Smooth muscle cell (in vitro differentiated cells): Measurements from ENCODE around the gene CIBAR2. TPM values are rescaled to one million over a fixed set of nuclear protein-coding genes. Genes with fewer than 3 reads are reported as not detected.
A peak's percentile ranks its signal among the peaks of the same experiment; 100 is the strongest.

ENCODE experiments used
- DNase-seq: peaks from one replicate; lab custom pipeline; 2025; ENCODE audit not compliant: unreplicated experiment; lab: John Stamatoyannopoulos, UW
- H2AFZ ChIP-seq: fragments of 200-600 bp; sonication (generic); 2 replicates; pipeline ENCODE4 v1.6.0; 2016; ENCODE audit warnings: antibody characterized with exemption, low read depth, mild to moderate bottlenecking
- H3F3A ChIP-seq: fragments of 200-600 bp; sonication (generic); 2 replicates; pipeline ENCODE4 v1.6.0; 2017; ENCODE audit warnings: antibody characterized with exemption, low read depth
- H3K27ac ChIP-seq: fragments of 200-600 bp; sonication (generic); 2 replicates; pipeline ENCODE4 v1.5.1; 2016; ENCODE audit warnings: low read depth, mild to moderate bottlenecking
- H3K27me3 ChIP-seq: fragments of 200-600 bp; sonication (generic); 2 replicates; pipeline ENCODE4 v1.6.1; 2016; ENCODE audit warnings: low read depth, mild to moderate bottlenecking
- H3K36me3 ChIP-seq: fragments of 200-600 bp; sonication (generic); 2 replicates; pipeline ENCODE4 v1.5.1; 2016; ENCODE audit warnings: low read depth
- H3K4me1 ChIP-seq: fragments of 200-600 bp; sonication (generic); 2 replicates; pipeline ENCODE4 v1.5.1; 2016; ENCODE audit warnings: low read depth
- H3K4me2 ChIP-seq: fragments of 200-600 bp; sonication (generic); 2 replicates; pipeline ENCODE4 v1.6.0; 2016; ENCODE audit warnings: mild to moderate bottlenecking
- H3K4me3 ChIP-seq: fragments of 200-600 bp; sonication (generic); 2 replicates; pipeline ENCODE4 v1.5.1; 2016; ENCODE audit warnings: mild to moderate bottlenecking
- H3K79me2 ChIP-seq: fragments of 200-600 bp; sonication (generic); 2 replicates; pipeline ENCODE4 v1.6.0; 2016; ENCODE audit warnings: low read depth, mild to moderate bottlenecking
- H3K9ac ChIP-seq: fragments of 200-600 bp; sonication (generic); 2 replicates; pipeline ENCODE4 v1.6.0; 2016; ENCODE audit warnings: low read depth
- H3K9me3 ChIP-seq: fragments of 200-600 bp; sonication (generic); replicated peaks from 2 replicates; pipeline ENCODE4 v1.5.1; 2016; ENCODE audit warnings: low read depth
- H4K20me1 ChIP-seq: fragments of 200-600 bp; sonication (generic); 2 replicates; pipeline ENCODE4 v1.6.0; 2016; ENCODE audit warnings: low read depth
- WGBS: methylation state at CpG from one replicate; pipeline ENCODE4 v1.1.7; 2016; ENCODE audit warnings: low lambda C conversion rate; 5-methylcytosine and 5-hydroxymethylcytosine counted together
- polyA plus RNA-seq: library from polyadenylated mRNA; unstranded; fragments of >200 nt; fragmentation: Nextera tagmentation; extraction: Ambion mirVana; gene quantifications from 2 replicates; pipeline ENCODE4 v1.2.1, GENCODE V29; 2016
- total RNA-seq: library from RNA; depleted of rRNA; stranded (reverse); fragments of >200 nt; gene quantifications from 2 replicates; pipeline ENCODE4 v1.2.3, GENCODE V29; 2014
- TF ChIP-seq, protein P1 (sequence below): fragments of 200-600 bp; sonication (generic); IDR thresholded peaks from 2 replicates; pipeline ENCODE4 v1.5.1; 2017; ENCODE audit warnings: borderline replicate concordance, mild to moderate bottlenecking, antibody characterized with exemption; ENCODE audit not compliant: insufficient read depth, poor library complexity, severe bottlenecking

CIBAR2 gene
- total and polyA plus RNA-seq, 2 experiments from 2014 or later = not detected

DNA sequence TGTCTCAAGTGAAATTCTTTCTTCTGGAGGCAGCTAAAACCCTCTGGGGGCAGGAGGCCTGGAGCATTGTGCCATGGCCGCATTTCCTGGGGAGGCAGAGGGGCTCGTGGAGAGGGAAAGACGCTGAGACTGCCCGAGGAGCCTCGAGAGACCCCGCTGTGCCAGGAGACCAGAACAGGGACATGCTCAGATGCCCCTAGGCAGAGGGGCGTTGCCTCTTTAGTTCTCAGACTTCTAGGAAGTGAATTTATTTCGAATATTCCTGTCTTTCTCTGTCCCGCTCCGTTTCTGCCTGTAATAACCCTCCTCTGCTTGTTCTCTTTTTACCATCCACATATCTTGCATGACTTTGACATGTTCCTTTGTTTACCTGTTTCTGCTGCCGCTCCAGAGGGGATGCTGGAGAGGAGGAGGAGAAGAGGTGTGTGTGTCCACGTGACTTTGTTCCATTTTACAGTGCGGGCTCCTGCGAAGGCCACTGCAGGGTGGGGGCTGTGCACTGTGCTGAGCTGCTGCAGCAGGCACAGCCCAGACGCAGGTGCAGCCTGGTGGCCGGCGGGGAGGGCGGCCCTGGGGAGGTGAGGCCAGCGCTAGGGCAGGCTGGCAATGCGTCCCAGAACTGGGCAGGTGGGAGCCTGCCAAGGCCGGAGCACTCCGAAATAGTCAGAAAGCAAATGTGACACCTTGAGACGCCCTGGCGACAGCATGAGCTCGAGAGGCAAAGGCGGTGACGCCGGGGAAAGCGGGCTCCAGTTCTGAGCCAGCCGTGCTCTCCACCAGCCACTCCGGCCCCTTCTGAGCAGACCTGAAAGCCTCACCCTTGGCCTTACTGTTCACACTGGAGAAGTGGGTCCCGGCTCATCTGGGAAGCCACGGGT, 29.9 kb downstream of the CIBAR2 start:
- H3K27ac ChIP-seq = no peak overlapping the region
- H3K27me3 ChIP-seq = peaks cover 23% of the 10 kb centered on the region
- no peak overlapping the region for H2AFZ ChIP-seq
- TF ChIP-seq, protein P1, sequence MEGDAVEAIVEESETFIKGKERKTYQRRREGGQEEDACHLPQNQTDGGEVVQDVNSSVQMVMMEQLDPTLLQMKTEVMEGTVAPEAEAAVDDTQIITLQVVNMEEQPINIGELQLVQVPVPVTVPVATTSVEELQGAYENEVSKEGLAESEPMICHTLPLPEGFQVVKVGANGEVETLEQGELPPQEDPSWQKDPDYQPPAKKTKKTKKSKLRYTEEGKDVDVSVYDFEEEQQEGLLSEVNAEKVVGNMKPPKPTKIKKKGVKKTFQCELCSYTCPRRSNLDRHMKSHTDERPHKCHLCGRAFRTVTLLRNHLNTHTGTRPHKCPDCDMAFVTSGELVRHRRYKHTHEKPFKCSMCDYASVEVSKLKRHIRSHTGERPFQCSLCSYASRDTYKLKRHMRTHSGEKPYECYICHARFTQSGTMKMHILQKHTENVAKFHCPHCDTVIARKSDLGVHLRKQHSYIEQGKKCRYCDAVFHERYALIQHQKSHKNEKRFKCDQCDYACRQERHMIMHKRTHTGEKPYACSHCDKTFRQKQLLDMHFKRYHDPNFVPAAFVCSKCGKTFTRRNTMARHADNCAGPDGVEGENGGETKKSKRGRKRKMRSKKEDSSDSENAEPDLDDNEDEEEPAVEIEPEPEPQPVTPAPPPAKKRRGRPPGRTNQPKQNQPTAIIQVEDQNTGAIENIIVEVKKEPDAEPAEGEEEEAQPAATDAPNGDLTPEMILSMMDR = no peak
- no peaks in the 10 kb centered on the region for H4K20me1 ChIP-seq
- WGBS = 23% methylated on average over 30 of the region's 33 CpGs
- H3K9me3 ChIP-seq = no peaks in the 10 kb centered on the region
- DNase-seq = no peak
- no peaks in the 10 kb centered on the region for H3K36me3 ChIP-seq
- H3K4me3 ChIP-seq = no peak overlapping the region
- peak overlapping the region; percentile 31 for H3K4me2 ChIP-seq
- H3K9ac ChIP-seq = no peak overlapping the region
- no peaks in the 10 kb centered on the region for H3K79me2 ChIP-seq
- H3K4me1 ChIP-seq = peaks cover 26% of the 10 kb centered on the region
- no peaks in the 10 kb centered on the region for H3F3A ChIP-seq

DNA sequence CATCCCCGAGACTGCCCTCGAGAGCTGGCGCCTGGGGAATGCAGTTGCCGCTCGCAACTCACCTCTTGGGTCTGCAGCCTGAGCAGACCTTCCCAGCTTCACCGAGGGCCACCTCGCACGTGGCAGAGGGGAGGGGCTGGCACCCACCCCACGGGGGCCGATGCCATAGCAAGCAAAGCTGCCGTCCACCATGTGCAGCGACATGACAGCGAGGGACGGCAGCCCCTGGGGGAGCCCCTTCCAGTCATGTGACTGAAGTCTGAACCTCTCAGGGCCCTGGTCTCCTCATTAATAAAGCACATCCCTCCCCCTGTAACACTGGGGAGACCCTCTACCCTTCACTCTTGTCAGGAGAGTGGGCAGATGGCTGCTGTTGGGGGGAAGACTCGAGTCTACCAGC, 30.5 kb downstream of the CIBAR2 start:
- WGBS = 80% methylated on average over 15 of the region's 15 CpGs
- TF ChIP-seq, protein P1 = no peak
- no peaks in the 10 kb centered on the region for H3K9me3 ChIP-seq

DNA sequence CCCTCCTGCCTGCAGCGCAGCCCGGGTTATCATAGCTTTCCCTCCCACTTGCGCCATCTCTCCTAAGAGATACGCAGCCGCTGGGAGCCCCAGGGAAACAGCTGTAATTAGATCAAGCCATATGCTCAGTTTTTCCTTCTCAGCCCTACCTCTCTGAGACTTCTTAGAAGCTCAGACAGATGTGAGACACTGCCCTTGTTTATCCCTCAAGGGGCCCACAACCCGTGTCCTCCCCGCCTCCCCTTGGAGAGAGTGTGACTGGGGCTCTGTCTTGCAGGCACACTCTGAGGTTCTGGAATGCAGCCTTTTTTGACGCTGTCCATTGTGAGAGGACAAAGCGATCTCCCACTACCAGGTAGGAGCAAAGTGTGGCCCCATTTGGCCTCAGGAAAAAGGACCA, 31.2 kb downstream of the CIBAR2 start:
- Histone ChIP-seq H3K4me2 (no peak overlapping the region), H3K4me1 (peaks cover 26% of the 10 kb centered on the region), H2AFZ (no peak overlapping the region), H3K27ac (no peak overlapping the region), H3K36me3 (no peaks in the 10 kb centered on the region), H3K27me3 (peaks cover 23% of the 10 kb centered on the region), H3K9me3 (no peaks in the 10 kb centered on the region), H3K79me2 (no peaks in the 10 kb centered on the region), H3K4me3 (no peak overlapping the region), H3K9ac (no peak overlapping the region), H3F3A (no peaks in the 10 kb centered on the region), H4K20me1 (no peaks in the 10 kb centered on the region)
- DNase-seq = no peak
- 67% methylated on average over 9 of the region's 9 CpGs for WGBS
- TF ChIP-seq, protein P1 = no peak

More for the DNA sequence above, 30.5 kb downstream of the CIBAR2 start:
- Histone ChIP-seq H3F3A (no peaks in the 10 kb centered on the region), H2AFZ (no peak overlapping the region), H3K79me2 (no peaks in the 10 kb centered on the region), H3K4me3 (no peak overlapping the region), H4K20me1 (no peaks in the 10 kb centered on the region), H3K27me3 (peaks cover 23% of the 10 kb centered on the region), H3K27ac (no peak overlapping the region), H3K4me2 (no peak overlapping the region), H3K9ac (no peak overlapping the region), H3K36me3 (no peaks in the 10 kb centered on the region), H3K4me1 (peaks cover 26% of the 10 kb centered on the region)
- DNase-seq = no peak
